HCT116 (cell line): ENCODE data around the gene LRBA. TPM values are rescaled to one million over a fixed set of nuclear protein-coding genes. Genes with fewer than 3 reads are reported as not detected.

Experiments
- ATAC-seq: fragments of 200-7000 bp; cut with Tn5 transposase; 2 replicates; pipeline ENCODE4 v1.9.1; 2020; ENCODE audit warnings: mild to moderate bottlenecking, moderate library complexity
- BruUV-seq: library from RNA; stranded (reverse); fragments of 400-500 nt; replicated peaks from 2 replicates; lab custom pipeline; 2021; lab: Mats Ljungman, UMichigan
- CTCF ChIA-PET: fragments of 300-600 bp; sonication (Branson Sonifier 250); formaldehyde crosslinking; loops from one replicate; lab custom pipeline; 2021; ENCODE audit warnings: antibody characterized with exemption; lab: Charles Lee
- POLR2A ChIA-PET: fragments of 300-600, 350-600 bp; sonication (Branson Sonifier 250); formaldehyde crosslinking; loops from one replicate; lab custom pipeline; 2021; ENCODE audit warnings: antibody characterized with exemption; lab: Charles Lee
- RAD21 ChIA-PET, 2 experiments: fragments of 300-600 bp; sonication (Branson Sonifier 250); formaldehyde crosslinking; loops; one replicate each; lab custom pipeline; 2023; ENCODE audit warnings: low total read pairs in 2 of 2; ENCODE audit not compliant: uncharacterized antibody in 2 of 2, unreplicated experiment in 2 of 2, low non-redundant PET in 1 of 2; lab: Charles Lee
- DNase-seq: peaks from one replicate; pipeline ENCODE4 v3.0.0-alpha.2; 2010; ENCODE audit warnings: low read depth, low spot score
- H2AFZ ChIP-seq: fragments of 200-600 bp; shearing (Covaris generic), sonication (generic); 2 replicates; pipeline ENCODE4 v1.6.1; 2017; ENCODE audit warnings: low read depth, mixed run types, mixed read lengths, antibody characterized with exemption, low read length; ENCODE audit not compliant: poor library complexity, severe bottlenecking
- H3K27ac ChIP-seq: 2 replicates; pipeline ENCODE4 v1.5.1; 2012; ENCODE audit warnings: low read depth, low read length
- H3K27me3 ChIP-seq: fragments of 200-600 bp; sonication (generic); 2 replicates; pipeline ENCODE4 v1.6.1; 2016; ENCODE audit warnings: mixed run types, low read length, mixed read lengths; ENCODE audit not compliant: insufficient read depth
- H3K36me3 ChIP-seq, 2 experiments: fragments of 200-500 bp in 1 of 2; fragments of 200-600 bp in 1 of 2; sonication (Bioruptor generic) in 1 of 2; sonication (generic) in 1 of 2; 2 replicates each; pipeline versions ENCODE4 v1.5.1 to v1.6.1; 2014 to 2016; ENCODE audit warnings: low read length in 2 of 2, inconsistent platforms in 1 of 2, mixed read lengths in 1 of 2, mixed run types in 1 of 2; ENCODE audit not compliant: insufficient read depth in 2 of 2, control insufficient read depth in 1 of 2
- H3K4me1 ChIP-seq, 2 experiments: fragments of 200-600 bp in 1 of 2; sonication (generic) in 1 of 2; 2 replicates each; pipeline versions ENCODE4 v1.5.1 to v1.6.1; 2012 to 2017; ENCODE audit warnings: low read length in 2 of 2, inconsistent platforms in 1 of 2, mild to moderate bottlenecking in 1 of 2, mixed read lengths in 1 of 2, mixed run types in 1 of 2, moderate library complexity in 1 of 2; ENCODE audit not compliant: insufficient read depth in 2 of 2, control insufficient read depth in 1 of 2
- H3K4me2 ChIP-seq: fragments of 200-600 bp; sonication (generic); 2 replicates; pipeline ENCODE4 v1.6.1; 2017; ENCODE audit warnings: mixed run types, low read length, mixed read lengths
- H3K4me3 ChIP-seq, 2 experiments: fragments of 200-600 bp in 1 of 2; sonication (generic) in 1 of 2; replicated peaks in 1 of 2; 2 replicates each; pipeline ENCODE4 v1.5.1; 2011 to 2016; ENCODE audit warnings: low read length in 2 of 2, control low read depth in 1 of 2, low read depth in 1 of 2, mild to moderate bottlenecking in 1 of 2, mixed read lengths in 1 of 2, mixed run types in 1 of 2
- H3K79me2 ChIP-seq: fragments of 200-600 bp; sonication (generic); 2 replicates; pipeline ENCODE4 v1.6.1; 2017; ENCODE audit warnings: mild to moderate bottlenecking, mixed run types, low read length, moderate library complexity, mixed read lengths; ENCODE audit not compliant: insufficient read depth
- H3K9ac ChIP-seq: fragments of 200-600 bp; sonication (generic); 2 replicates; pipeline ENCODE4 v1.6.1; 2016; ENCODE audit warnings: low read length, mixed read lengths
- H3K9me2 ChIP-seq: fragments of 200-600 bp; sonication (generic), shearing (Covaris generic); 2 replicates; pipeline ENCODE4 v1.6.1; 2017; ENCODE audit warnings: mixed run types, mild to moderate bottlenecking, moderate library complexity; ENCODE audit not compliant: insufficient read depth
- H3K9me3 ChIP-seq, 2 experiments: fragments of 200-500 bp in 1 of 2; fragments of 200-600 bp in 1 of 2; sonication (Bioruptor generic) in 1 of 2; sonication (generic) in 1 of 2; 2 replicates each; pipeline ENCODE4 v1.6.1; 2014 to 2017; ENCODE audit warnings: low read length in 2 of 2, mixed read lengths in 2 of 2, inconsistent platforms in 1 of 2, low read depth in 1 of 2, mild to moderate bottlenecking in 1 of 2, mixed run types in 1 of 2, moderate library complexity in 1 of 2; ENCODE audit not compliant: control insufficient read depth in 1 of 2, insufficient read depth in 1 of 2
- H4K20me1 ChIP-seq: fragments of 200-600 bp; sonication (generic), shearing (Covaris generic); 2 replicates; pipeline ENCODE4 v1.6.1; 2017; ENCODE audit warnings: mixed run types, mild to moderate bottlenecking, moderate library complexity; ENCODE audit not compliant: insufficient read depth
- CEBPB ChIP-seq: IDR thresholded peaks from 2 replicates; pipeline ENCODE4 v1.6.1; 2012; ENCODE audit warnings: low read depth
- EZH2phosphoT487 ChIP-seq: fragments of 200-600 bp; IDR thresholded peaks from 2 replicates; pipeline ENCODE4 v1.6.1; 2018; ENCODE audit warnings: antibody characterized with exemption, borderline replicate concordance
- FOSL1 ChIP-seq: IDR thresholded peaks from 2 replicates; pipeline ENCODE4 v1.6.1; 2012; ENCODE audit warnings: low read depth
- POLR2A ChIP-seq: IDR thresholded peaks from 2 replicates; pipeline ENCODE4 v1.7.0; 2011; ENCODE audit warnings: borderline replicate concordance; ENCODE audit not compliant: insufficient read depth, insufficient read length; ENCODE audit errors: extremely low read depth
- RAD21 ChIP-seq: IDR thresholded peaks from 2 replicates; pipeline ENCODE4 v1.6.1; 2012; ENCODE audit warnings: low read depth, mild to moderate bottlenecking
- ZFX ChIP-seq: fragments of 450-650 bp; IDR thresholded peaks from 2 replicates; pipeline ENCODE4 v1.6.1; 2017
- intact Hi-C: fragments of 100-400 bp; cut with micrococcal nuclease; formaldehyde crosslinking; loops from 2 replicates; pipeline ENCODE4 v1.10.0; 2022
- total RNA-seq: library from RNA; stranded (reverse); gene quantifications from one replicate; pipeline ENCODE4 v1.2.1, GENCODE V29; 2021; ENCODE audit not compliant: unreplicated experiment

The LRBA gene
- total RNA-seq, 1 experiment from 2014 or later, result 79.8 TPM

- Histone ChIP-seq H3K36me3 (no peaks in the 10 kb centered on the region), H3K9ac (no peak overlapping the region), H3K4me2 (no peak overlapping the region), H3K79me2 (no peaks in the 10 kb centered on the region), H3K9me3 (no peaks in the 10 kb centered on the region; a peak in 1 of 4 replicates), H4K20me1 (no peaks in the 10 kb centered on the region), H3K27me3 (no peaks in the 10 kb centered on the region), H3K9me2 (no peaks in the 10 kb centered on the region), H3K27ac (no peak overlapping the region)
- no peak for ATAC-seq
- ChIA-PET CTCF (no interaction called here), RAD21 (no interaction called here)
- TF ChIP-seq ZFX (no peak), POLR2A (no peak), CEBPB (no peak)
- TF ChIP-seq, all 23 proteins: peak for 0
- DNase-seq, result no peak
- intact Hi-C loops, result no loop called here
- Histone ChIP-seq H3K4me1 (no peaks in the 10 kb centered on the region), H2AFZ (no peak overlapping the region), H3K4me3 (no peak overlapping the region)
- POLR2A ChIA-PET, result no interaction called here
- no TSS peak for BruUV-seq
Observed at GRCh38 chr4:150395872-150396271, 619.2 kb downstream of the LRBA start.

DNA sequence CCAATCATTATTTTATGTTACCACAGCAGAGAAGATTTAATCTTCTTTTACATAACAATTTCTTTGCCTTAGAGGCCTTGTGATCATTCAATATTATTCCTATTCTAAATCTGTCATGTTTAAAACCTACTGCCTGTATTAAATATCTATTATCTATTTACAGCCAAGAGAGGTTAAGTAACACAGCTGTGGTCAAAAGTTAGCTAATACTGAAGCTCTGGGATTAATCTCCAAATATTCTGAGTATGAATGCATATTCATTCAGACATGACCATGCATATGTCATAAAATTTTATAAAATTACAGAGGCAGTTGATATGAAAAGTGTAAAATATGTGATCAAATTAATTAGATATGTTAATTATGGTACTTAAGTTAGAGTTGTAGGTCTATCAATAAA lies 621.0 kb downstream of the LRBA start:
- CTCF ChIA-PET, result no interaction called here

DNA sequence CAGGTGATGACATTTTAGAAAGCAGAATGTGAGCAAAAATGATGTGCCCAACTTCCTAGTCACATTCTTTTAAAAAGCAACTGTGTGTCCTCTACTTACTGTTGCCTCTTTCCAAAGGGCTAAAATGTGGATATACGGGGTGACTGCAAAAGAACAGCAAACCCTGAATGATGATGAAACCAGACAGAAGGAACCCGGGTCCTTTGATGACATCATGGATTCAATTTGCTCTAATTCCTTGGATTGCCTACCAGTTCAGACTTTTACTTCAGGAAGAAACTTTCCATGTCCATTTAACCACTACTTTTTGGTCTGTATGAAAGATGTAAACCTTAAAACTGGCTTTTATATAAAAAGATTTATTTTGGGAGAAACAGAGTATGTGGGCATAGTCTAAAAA lies 624.0 kb downstream of the LRBA start:
- Histone ChIP-seq H3K27ac (no peak overlapping the region), H3K4me3 (no peak overlapping the region), H3K9me3 (no peaks in the 10 kb centered on the region; a peak in 1 of 4 replicates), H2AFZ (no peak overlapping the region), H3K4me2 (no peak overlapping the region), H4K20me1 (no peaks in the 10 kb centered on the region), H3K79me2 (no peaks in the 10 kb centered on the region), H3K36me3 (no peaks in the 10 kb centered on the region), H3K9me2 (no peaks in the 10 kb centered on the region), H3K4me1 (no peaks in the 10 kb centered on the region), H3K27me3 (no peaks in the 10 kb centered on the region), H3K9ac (no peak overlapping the region)
- RAD21 ChIA-PET, result no interaction called here
- intact Hi-C loops, result no loop called here
- BruUV-seq, result no TSS peak
- ATAC-seq, result no peak
- CTCF ChIA-PET, result interaction anchor here (0.7 kb wide), 1 partner anchor 476 kb away, joined by 3 read pairs; no protein-coding TSS in a partner anchor
- no peak for DNase-seq
- POLR2A ChIA-PET, result no interaction called here
- TF ChIP-seq FOSL1, result no peak

More for the DNA sequence above, 621.0 kb downstream of the LRBA start:
- Histone ChIP-seq H3K9me3 (no peaks in the 10 kb centered on the region; a peak in 1 of 4 replicates), H3K27me3 (no peaks in the 10 kb centered on the region), H3K9me2 (no peaks in the 10 kb centered on the region), H2AFZ (no peak overlapping the region), H3K27ac (no peak overlapping the region), H3K9ac (no peak overlapping the region), H3K4me1 (no peaks in the 10 kb centered on the region), H3K4me3 (no peak overlapping the region), H4K20me1 (no peaks in the 10 kb centered on the region), H3K79me2 (no peaks in the 10 kb centered on the region), H3K36me3 (no peaks in the 10 kb centered on the region), H3K4me2 (no peak overlapping the region)
- RAD21 ChIA-PET, result no interaction called here
- POLR2A ChIA-PET, result no interaction called here
- ATAC-seq (no peak), DNase-seq (no peak)
- no peak for TF ChIP-seq RAD21
- TF ChIP-seq EZH2phosphoT487, result no peak
- no TSS peak for BruUV-seq
- intact Hi-C loops, result no loop called here
